GM23248 (cell line): ENCODE measurements around the gene ATXN7L1. TPM values are rescaled to one million over a fixed set of nuclear protein-coding genes. Genes with fewer than 3 reads are reported as not detected.

Source experiments
- DNase-seq: peaks from one replicate; pipeline ENCODE4 v3.0.0-alpha.2; 2015
- H2AFZ ChIP-seq: fragments of 200-600 bp; sonication (generic); 2 replicates; pipeline ENCODE4 v1.6.1; 2016; ENCODE audit warnings: antibody characterized with exemption
- H3F3A ChIP-seq: fragments of 200-600 bp; sonication (generic); 2 replicates; pipeline ENCODE4 v1.6.1; 2016; ENCODE audit warnings: mild to moderate bottlenecking, antibody characterized with exemption, mixed run types; ENCODE audit not compliant: insufficient read depth
- H3K27ac ChIP-seq: fragments of 200-600 bp; sonication (generic); 2 replicates; pipeline ENCODE4 v1.5.1; 2016; ENCODE audit warnings: mild to moderate bottlenecking
- H3K27me3 ChIP-seq: fragments of 200-600 bp; sonication (generic); replicated peaks from 2 replicates; pipeline ENCODE4 v1.6.1; 2016; ENCODE audit warnings: mild to moderate bottlenecking; ENCODE audit not compliant: insufficient read depth
- H3K36me3 ChIP-seq: fragments of 200-600 bp; sonication (generic); 2 replicates; pipeline ENCODE4 v1.6.1; 2016; ENCODE audit warnings: low read depth, mild to moderate bottlenecking
- H3K4me1 ChIP-seq: fragments of 200-600 bp; sonication (generic); 2 replicates; pipeline ENCODE4 v1.6.1; 2016; ENCODE audit warnings: mild to moderate bottlenecking; ENCODE audit not compliant: insufficient read depth
- H3K4me2 ChIP-seq: fragments of 200-600 bp; sonication (generic); one replicate; pipeline ENCODE4 v1.6.1; 2016; ENCODE audit warnings: mild to moderate bottlenecking; ENCODE audit not compliant: unreplicated experiment
- H3K4me3 ChIP-seq: fragments of 200-600 bp; sonication (generic); 2 replicates; pipeline ENCODE4 v1.5.1; 2016; ENCODE audit warnings: mild to moderate bottlenecking
- H3K79me2 ChIP-seq: fragments of 200-600 bp; sonication (generic); 2 replicates; pipeline ENCODE4 v1.6.1; 2016; ENCODE audit warnings: mild to moderate bottlenecking; ENCODE audit not compliant: insufficient read depth
- H3K9ac ChIP-seq: fragments of 200-600 bp; sonication (generic); 2 replicates; pipeline ENCODE4 v1.6.1; 2016; ENCODE audit warnings: mild to moderate bottlenecking
- H3K9me2 ChIP-seq: fragments of 200-600 bp; sonication (generic); 2 replicates; pipeline ENCODE4 v1.6.1; 2016; ENCODE audit warnings: mixed run types, mild to moderate bottlenecking, moderate library complexity; ENCODE audit not compliant: insufficient read depth
- H3K9me3 ChIP-seq: fragments of 200-600 bp; sonication (generic); one replicate; pipeline ENCODE4 v1.6.1; 2017; ENCODE audit warnings: low read depth
- H4K20me1 ChIP-seq: fragments of 200-600 bp; sonication (generic); 2 replicates; pipeline ENCODE4 v1.6.0; 2016; ENCODE audit not compliant: insufficient read depth
- EZH2 ChIP-seq: fragments of 200-600 bp; sonication (generic); IDR thresholded peaks from 2 replicates; pipeline ENCODE4 v1.6.1; 2018; ENCODE audit warnings: antibody characterized with exemption, mild to moderate bottlenecking; ENCODE audit not compliant: insufficient read depth, poor library complexity, severe bottlenecking
- EZH2phosphoT487 ChIP-seq: fragments of 200-600 bp; sonication (generic); IDR thresholded peaks from 2 replicates; pipeline ENCODE4 v1.6.1; 2018; ENCODE audit warnings: antibody characterized with exemption, moderate library complexity, mild to moderate bottlenecking, low read depth; ENCODE audit not compliant: insufficient read depth
- WGBS, 2 experiments: methylation state at CpG; one replicate each; pipeline ENCODE4 v1.1.6; 2015 to 2017; ENCODE audit warnings: low lambda C conversion rate in 2 of 2, low coverage in 1 of 2; ENCODE audit errors: missing lambda C conversion rate in 2 of 2; 5-methylcytosine and 5-hydroxymethylcytosine counted together
- in situ Hi-C: fragments of 300-500 bp; cut with MboI; formaldehyde crosslinking; loops from 2 replicates; pipeline ENCODE4 v1.15.0; 2020
- polyA plus RNA-seq: library from polyadenylated mRNA; unstranded; fragments of >200 nt; fragmentation: Nextera tagmentation; extraction: Ambion mirVana; gene quantifications from 2 replicates; pipeline ENCODE4 v1.2.1, GENCODE V29; 2016
- total RNA-seq: library from RNA; depleted of rRNA; stranded (reverse); fragments of >200 nt; shearing (Covaris generic); gene quantifications from 2 replicates; pipeline ENCODE4 v1.2.3, GENCODE V29; 2014

ATXN7L1 gene
- total and polyA plus RNA-seq, 2 experiments from 2014 or later = 3.7 to 4.5 TPM

DNA sequence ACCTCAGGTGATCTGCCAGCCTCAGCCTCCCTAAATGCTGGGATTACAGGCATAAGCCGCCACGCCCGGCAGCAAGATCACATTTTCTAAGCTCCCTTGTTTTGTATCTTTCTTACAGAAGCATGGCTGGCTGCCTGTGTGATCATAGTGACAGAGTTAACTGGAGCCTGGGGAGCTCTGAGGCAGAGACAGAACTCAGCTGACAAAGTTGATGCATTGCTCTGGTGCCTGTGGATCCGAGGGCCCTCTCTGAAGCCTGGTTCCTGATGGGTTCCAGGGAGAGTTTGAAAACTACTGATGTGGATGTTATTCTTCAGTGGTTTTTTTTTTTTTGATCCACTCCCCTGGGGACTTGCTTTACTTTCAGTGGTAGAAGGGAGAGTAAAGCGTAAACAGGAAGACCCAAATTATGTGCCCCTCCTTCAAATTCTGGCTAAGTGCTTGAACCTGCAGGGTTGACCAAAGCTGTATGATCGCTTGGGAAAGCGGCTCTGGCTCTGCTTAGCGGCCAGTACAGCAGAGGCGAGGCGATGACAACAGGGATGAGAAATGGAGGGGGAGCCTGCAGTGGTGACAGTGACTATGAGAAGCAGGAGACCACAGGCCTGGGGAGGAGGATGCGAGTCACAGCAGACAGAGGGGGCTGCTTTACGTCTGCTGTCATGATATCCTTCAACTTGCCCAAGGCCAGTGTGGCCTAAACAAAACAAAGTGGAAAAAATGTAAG lies 288.3 kb downstream of the ATXN7L1 start:
- no peak overlapping the region for H3K27ac ChIP-seq
- H3K9ac ChIP-seq = no peak overlapping the region
- in situ Hi-C loops = no loop called here
- H3K27me3 ChIP-seq = no peaks in the 10 kb centered on the region
- H3K9me3 ChIP-seq = no peaks in the 10 kb centered on the region
- no peaks in the 10 kb centered on the region; the same call in 1 of the 2 replicates for H3F3A ChIP-seq
- TF ChIP-seq EZH2 = no peak
- TF ChIP-seq EZH2phosphoT487 = no peak
- no peak overlapping the region; the same call in 1 of the 2 replicates for H2AFZ ChIP-seq
- DNase-seq = peak; percentile 35
- no peaks in the 10 kb centered on the region for H3K79me2 ChIP-seq
- no peak overlapping the region for H3K4me2 ChIP-seq
- no peaks in the 10 kb centered on the region for H3K4me1 ChIP-seq
- WGBS, 2 experiments = 57% methylated on average over 12 of the region's 12 CpGs
- H3K4me3 ChIP-seq = no peak overlapping the region
- no peaks in the 10 kb centered on the region for H3K9me2 ChIP-seq
- H4K20me1 ChIP-seq = no peaks in the 10 kb centered on the region
- no peaks in the 10 kb centered on the region for H3K36me3 ChIP-seq

DNA sequence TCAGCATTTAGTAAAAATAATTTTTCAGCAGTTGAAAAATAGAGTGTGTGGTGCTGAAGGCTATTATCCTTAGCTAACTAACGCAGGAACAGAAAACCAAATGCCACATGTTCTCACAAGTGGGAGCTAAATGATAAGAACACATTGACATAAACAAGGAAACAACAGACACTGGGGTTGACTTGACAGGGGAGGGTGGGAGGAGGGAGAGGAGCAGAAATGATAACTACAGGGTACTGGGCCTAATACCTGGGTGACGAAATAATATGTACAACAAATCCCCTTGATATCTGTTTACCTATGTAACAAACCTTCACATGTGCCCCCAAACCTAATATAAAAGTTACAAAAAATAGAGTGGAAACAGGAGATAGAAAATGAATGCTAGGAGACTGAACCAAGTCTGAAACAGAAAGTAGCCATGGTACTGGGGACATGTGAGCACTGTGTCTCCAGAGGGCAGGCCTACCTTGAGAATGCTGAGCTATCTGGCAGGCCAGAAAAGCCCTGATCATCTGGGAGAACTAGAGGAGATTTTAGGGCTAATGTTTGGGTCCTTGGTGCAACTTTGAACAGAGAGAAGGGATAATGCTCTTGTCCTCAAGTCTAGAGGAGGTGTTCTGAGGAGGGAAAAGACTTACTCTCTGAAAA lies 290.4 kb downstream of the ATXN7L1 start:
- TF ChIP-seq EZH2 (no peak), EZH2phosphoT487 (no peak)
- H3K79me2 ChIP-seq = no peaks in the 10 kb centered on the region
- H2AFZ ChIP-seq = no peak overlapping the region
- no peaks in the 10 kb centered on the region for H3K27me3 ChIP-seq
- in situ Hi-C loops = no loop called here
- no peak overlapping the region for H3K9ac ChIP-seq
- H4K20me1 ChIP-seq = no peaks in the 10 kb centered on the region
- DNase-seq = no peak
- H3F3A ChIP-seq = no peaks in the 10 kb centered on the region; the same call in 1 of the 2 replicates
- no peaks in the 10 kb centered on the region for H3K9me2 ChIP-seq
- H3K27ac ChIP-seq = no peak overlapping the region
- 82 to 86% methylated on average over 2 of the region's 2 CpGs for WGBS, 2 experiments
- no peaks in the 10 kb centered on the region for H3K9me3 ChIP-seq
- H3K4me1 ChIP-seq = no peaks in the 10 kb centered on the region
- H3K4me2 ChIP-seq = no peak overlapping the region
- no peak overlapping the region for H3K4me3 ChIP-seq
- no peaks in the 10 kb centered on the region for H3K36me3 ChIP-seq

DNA sequence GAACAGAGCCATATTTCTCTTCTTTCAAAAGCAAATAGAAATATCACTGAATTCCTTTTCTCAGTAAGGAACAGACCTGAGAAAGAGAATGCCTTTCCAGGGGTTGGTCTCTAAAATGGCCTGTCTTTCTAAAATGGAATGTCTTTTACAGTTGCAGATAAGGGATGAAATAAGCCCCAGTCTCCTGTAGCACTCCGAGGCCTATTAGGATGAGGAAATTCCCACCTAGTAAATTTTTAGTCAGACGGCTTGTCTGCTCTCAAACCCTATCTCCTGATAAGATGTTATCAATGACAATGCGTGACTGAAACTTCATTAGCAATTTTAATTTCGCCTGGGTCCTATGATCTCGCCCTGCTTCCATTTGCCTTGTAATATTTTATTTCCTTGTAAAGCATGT lies 292.2 kb downstream of the ATXN7L1 start:
- 83 to 89% methylated on average over 5 of the region's 5 CpGs for WGBS, 2 experiments
- Histone ChIP-seq H4K20me1 (no peaks in the 10 kb centered on the region), H3K9ac (no peak overlapping the region)

DNA sequence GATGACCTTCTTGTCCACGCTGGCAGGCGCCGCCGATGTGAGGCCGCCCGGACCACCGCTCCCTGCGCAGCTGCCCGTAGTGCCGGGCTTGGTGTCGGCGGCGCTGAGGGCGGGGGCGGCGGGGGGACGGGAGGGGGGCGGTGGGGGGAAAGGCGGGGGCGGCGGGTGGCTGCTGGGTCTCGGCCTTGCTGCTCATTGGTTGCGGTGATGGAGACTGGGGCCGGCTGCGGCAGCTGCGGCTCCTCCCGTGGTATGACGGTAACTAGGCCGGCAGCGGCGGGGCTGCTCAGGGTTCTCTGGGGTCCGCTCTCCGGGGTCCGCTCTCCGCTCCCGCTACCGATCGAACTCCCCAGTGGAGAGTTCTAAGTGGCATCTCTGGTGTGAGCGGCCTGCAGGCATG lies 293.3 kb downstream of the ATXN7L1 start:
- in situ Hi-C loops = no loop called here
- no peak overlapping the region for H3K27ac ChIP-seq
- H3F3A ChIP-seq = peaks cover 4% of the 10 kb centered on the region; the same call in 1 of the 2 replicates
- no peak overlapping the region for H3K4me2 ChIP-seq
- no peaks in the 10 kb centered on the region for H3K9me2 ChIP-seq
- H3K4me3 ChIP-seq = no peak overlapping the region
- H2AFZ ChIP-seq = no peak overlapping the region
- H4K20me1 ChIP-seq = no peaks in the 10 kb centered on the region
- TF ChIP-seq EZH2 (no peak), EZH2phosphoT487 (no peak)
- no peaks in the 10 kb centered on the region for H3K9me3 ChIP-seq
- no peaks in the 10 kb centered on the region for H3K27me3 ChIP-seq
- H3K4me1 ChIP-seq = 0 out of 2 replicates have a peak, but pooled peaks cover 6% of the 10 kb centered on the region
- no peak for DNase-seq
- H3K79me2 ChIP-seq = no peaks in the 10 kb centered on the region
- no peak overlapping the region for H3K9ac ChIP-seq
- WGBS, 2 experiments = 65 to 88% methylated on average over 5 to 39 of the region's 39 CpGs
- H3K36me3 ChIP-seq = no peaks in the 10 kb centered on the region

More for the DNA sequence above, 292.2 kb downstream of the ATXN7L1 start:
- no peaks in the 10 kb centered on the region for H3K9me2 ChIP-seq
- in situ Hi-C loops = no loop called here
- no peaks in the 10 kb centered on the region; the same call in 1 of the 2 replicates for H3F3A ChIP-seq
- H3K4me2 ChIP-seq = no peak overlapping the region
- no peak overlapping the region for H3K27ac ChIP-seq
- no peak for DNase-seq
- no peaks in the 10 kb centered on the region for H3K9me3 ChIP-seq
- H3K79me2 ChIP-seq = no peaks in the 10 kb centered on the region
- H3K4me3 ChIP-seq = no peak overlapping the region
- H2AFZ ChIP-seq = no peak overlapping the region
- no peaks in the 10 kb centered on the region for H3K4me1 ChIP-seq
- no peaks in the 10 kb centered on the region for H3K36me3 ChIP-seq
- H3K27me3 ChIP-seq = no peaks in the 10 kb centered on the region
- no peak for TF ChIP-seq EZH2phosphoT487
- TF ChIP-seq EZH2 = no peak
